Activated T-helper 9 cell treated with anti-CD3 and anti-CD28 coated beads, Interleukin-2, amount 50 U/mL, for 16 hours (primary cell): ENCODE data around the gene NOBOX.
"Not testable (repeated sequence)": the region's sequence is repeated elsewhere in the genome, so short reads cannot be mapped to it uniquely, and the experiment has no call there.

Source experiments
- DNase-seq: peaks from one replicate; pipeline ENCODE4 v3.0.0-alpha.2; 2020; ENCODE audit warnings: low read depth

The NOBOX gene

GRCh38 chr7:144391014-144391413 lies 12.5 kb downstream of the NOBOX start:
- no peak for DNase-seq

- DNase-seq: no peak
Observed at GRCh38 chr7:144390481-144390880, 13.0 kb downstream of the NOBOX start.

- DNase-seq: no peak
Observed at GRCh38 chr7:144388950-144389349, 14.5 kb downstream of the NOBOX start.

- no peak for DNase-seq
Observed at GRCh38 chr7:144386741-144387140, 16.8 kb downstream of the NOBOX start.

- DNase-seq: no peak
Observed at GRCh38 chr7:144384555-144385245, 18.8 kb downstream of the NOBOX start.

- DNase-seq: no peak
Observed at GRCh38 chr7:144384071-144384470, 19.4 kb downstream of the NOBOX start.

- no peak for DNase-seq
Observed at GRCh38 chr7:144379776-144380384, 23.6 kb downstream of the NOBOX start.

GRCh38 chr7:144378651-144379050 lies 24.8 kb downstream of the NOBOX start:
- no peak for DNase-seq

- DNase-seq: not testable (repeated sequence)
Observed at GRCh38 chr7:144369221-144369620, 34.3 kb downstream of the NOBOX start.

GRCh38 chr7:144367250-144367649 lies 36.2 kb downstream of the NOBOX start:
- DNase-seq: not testable (repeated sequence)

GRCh38 chr7:144365523-144365922 lies 38.0 kb downstream of the NOBOX start:
- DNase-seq: not testable (repeated sequence)

GRCh38 chr7:144362061-144362460 lies 41.4 kb downstream of the NOBOX start:
- DNase-seq: not testable (repeated sequence)

GRCh38 chr7:144356860-144357259 lies 46.6 kb downstream of the NOBOX start:
- DNase-seq: not testable (repeated sequence)

- DNase-seq: not testable (repeated sequence)
Observed at GRCh38 chr7:144356185-144356584, 47.3 kb downstream of the NOBOX start.

- DNase-seq: not testable (repeated sequence)
Observed at GRCh38 chr7:144355176-144355822, 48.2 kb downstream of the NOBOX start, which contains the start of gene ARHGEF5. Gene ARHGEF5 (plus strand): TSS chr7:144355402. CDS start chr7:144362670, 7,268 bp downstream.

GRCh38 chr7:144351667-144352066 lies 51.8 kb downstream of the NOBOX start:
- not testable (repeated sequence) for DNase-seq

- DNase-seq: not testable (repeated sequence)
Observed at GRCh38 chr7:144348625-144349024, 54.9 kb downstream of the NOBOX start.
